MCF 10A (cell line): ENCODE data around the gene TIMP3. TPM values are rescaled to one million over a fixed set of nuclear protein-coding genes. Genes with fewer than 3 reads are reported as not detected.

Experiments
- BruUV-seq: library from RNA; stranded (reverse); fragments of 400-500 nt; replicated peaks from 2 replicates; lab custom pipeline; 2021; lab: Mats Ljungman, UMichigan
- CTCF ChIA-PET: fragments of 300-600 bp; sonication (Branson Sonifier 250); formaldehyde crosslinking; extraction: SDS; loops from one replicate; lab custom pipeline; 2021; ENCODE audit warnings: antibody characterized with exemption, inconsistent platforms; lab: Yijun Ruan, JAX
- POLR2A ChIA-PET: fragments of 300-600, 350-650 bp; sonication (Branson Sonifier 250); formaldehyde crosslinking; extraction: SDS; loops from one replicate; lab custom pipeline; 2020; ENCODE audit warnings: antibody characterized with exemption, inconsistent platforms; lab: Yijun Ruan, JAX
- DNase-seq: peaks from one replicate; pipeline ENCODE4 v3.0.0-alpha.2; 2018; ENCODE audit not compliant: unreplicated experiment
- H3K27ac Mint-ChIP-seq: one replicate; pipeline ENCODE4 v1.8.0; 2022; ENCODE audit warnings: mild to moderate bottlenecking, low read depth, mixed read lengths; ENCODE audit not compliant: unreplicated experiment
- H3K27me3 Mint-ChIP-seq: one replicate; pipeline ENCODE4 v1.8.0; 2022; ENCODE audit warnings: mixed read lengths; ENCODE audit not compliant: insufficient read depth, unreplicated experiment
- H3K36me3 Mint-ChIP-seq: one replicate; pipeline ENCODE4 v1.8.0; 2022; ENCODE audit warnings: mild to moderate bottlenecking, moderate library complexity, mixed read lengths; ENCODE audit not compliant: insufficient read depth, unreplicated experiment
- H3K4me1 Mint-ChIP-seq: one replicate; pipeline ENCODE4 v1.8.0; 2022; ENCODE audit warnings: mixed read lengths; ENCODE audit not compliant: insufficient read depth, unreplicated experiment
- H3K4me3 Mint-ChIP-seq: one replicate; pipeline ENCODE4 v1.8.0; 2022; ENCODE audit warnings: mild to moderate bottlenecking, moderate library complexity, mixed read lengths; ENCODE audit not compliant: unreplicated experiment
- H3K9me3 Mint-ChIP-seq: one replicate; pipeline ENCODE4 v1.8.0; 2022; ENCODE audit warnings: mixed read lengths; ENCODE audit not compliant: unreplicated experiment
- CTCF ChIP-seq: fragments of 200-600 bp; IDR thresholded peaks from one replicate; pipeline ENCODE4 v1.8.0; 2022; ENCODE audit warnings: antibody characterized with exemption, mild to moderate bottlenecking; ENCODE audit not compliant: unreplicated experiment
- intact Hi-C: fragments of 100-400 bp; cut with micrococcal nuclease; formaldehyde crosslinking; loops from 2 replicates; pipeline ENCODE4 v1.14.1; 2022
- total RNA-seq: library from RNA; stranded (reverse); gene quantifications from 2 replicates; pipeline ENCODE4 v1.2.3, GENCODE V29; 2022

Gene TIMP3
- total RNA-seq, 1 experiment from 2014 or later, result 50.6 TPM

DNA sequence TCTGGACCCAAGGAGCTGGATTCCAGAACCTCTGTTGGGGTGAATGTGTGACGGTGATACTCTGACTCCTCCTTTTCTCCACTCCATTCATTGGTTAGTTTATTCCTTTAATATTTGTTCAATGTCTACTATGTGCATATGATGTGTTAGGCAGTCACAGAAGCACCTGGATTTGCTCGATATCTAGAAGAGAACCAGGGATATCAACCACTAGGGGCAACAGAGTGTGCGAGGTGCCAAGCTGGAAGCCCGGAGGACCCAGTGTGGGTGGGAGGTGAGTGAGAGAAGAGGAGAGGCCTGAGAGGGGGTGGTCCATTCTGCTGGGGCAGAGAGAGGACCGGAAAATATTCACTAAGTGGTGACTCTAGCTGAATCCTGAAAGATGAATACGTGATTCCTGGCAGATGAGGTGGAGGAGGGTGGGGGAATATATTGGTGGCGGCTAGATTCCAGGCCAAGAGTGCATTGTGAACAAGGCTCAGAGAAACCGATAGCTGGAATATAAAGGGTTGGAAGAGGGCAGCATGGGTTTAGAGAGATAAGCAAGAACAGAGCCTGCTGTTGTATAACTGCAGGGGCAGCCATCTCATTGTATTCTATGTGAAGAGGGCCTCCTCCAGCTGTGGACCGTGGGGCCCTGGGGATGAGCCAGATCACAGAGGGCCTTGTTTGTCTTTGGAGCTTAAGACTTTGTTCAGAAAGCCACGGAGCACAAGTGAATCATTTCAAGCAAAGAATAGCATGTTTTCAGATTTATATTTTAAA lies 6.9 kb upstream of the TIMP3 start:
- Mint-ChIP-seq H3K27me3 (no peaks in the 10 kb centered on the region), H3K4me3 (no peak overlapping the region), H3K4me1 (no peaks in the 10 kb centered on the region), H3K9me3 (no peaks in the 10 kb centered on the region), H3K36me3 (peaks cover 6% of the 10 kb centered on the region), H3K27ac (no peak overlapping the region)
- ChIA-PET POLR2A (no interaction called here), CTCF (interaction anchor here (0.6 to 11.5 kb wide), 8 partner anchors 16 to 266 kb away, joined by 3 to 205 read pairs (median 6); no protein-coding TSS in a partner anchor)
- no TSS peak for BruUV-seq
- no peak for DNase-seq
- TF ChIP-seq CTCF, result no peak
- intact Hi-C loops, result no loop called here

DNA sequence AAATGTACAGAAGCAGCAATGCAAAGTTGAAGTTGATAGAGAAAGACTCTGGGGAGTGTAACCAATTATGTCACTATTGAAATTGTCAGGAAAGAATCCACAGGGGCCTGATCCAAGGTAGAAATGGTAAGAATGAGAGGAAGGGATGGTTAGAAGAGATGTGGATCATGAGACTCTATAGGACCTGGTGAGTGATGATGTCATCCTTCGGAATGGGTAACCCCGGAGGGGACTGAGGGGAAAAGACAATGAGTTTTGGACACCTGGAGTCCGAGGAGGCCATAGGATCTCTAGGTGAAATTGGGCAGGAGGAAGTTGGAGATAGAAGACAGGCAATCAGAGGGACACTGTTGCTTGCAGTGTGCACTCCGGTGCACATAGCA lies 6.3 kb upstream of the TIMP3 start:
- peaks cover 6% of the 10 kb centered on the region for H3K36me3 Mint-ChIP-seq
- H3K4me3 Mint-ChIP-seq, result no peak overlapping the region
- POLR2A ChIA-PET, result no interaction called here
- no peak for TF ChIP-seq CTCF
- DNase-seq, result no peak
- H3K27me3 Mint-ChIP-seq, result no peaks in the 10 kb centered on the region
- CTCF ChIA-PET, result interaction anchor here (0.7 to 11.5 kb wide), 9 partner anchors 37 to 267 kb away, joined by 3 to 205 read pairs (median 6); no protein-coding TSS in a partner anchor
- BruUV-seq, result no TSS peak
- no peaks in the 10 kb centered on the region for H3K4me1 Mint-ChIP-seq
- intact Hi-C loops, result no loop called here
- H3K27ac Mint-ChIP-seq, result no peak overlapping the region
- no peaks in the 10 kb centered on the region for H3K9me3 Mint-ChIP-seq

GRCh38 chr22:32796865-32797573 lies 4.5 kb upstream of the TIMP3 start:
- H3K27ac Mint-ChIP-seq, result no peak overlapping the region
- peaks cover 6% of the 10 kb centered on the region for H3K36me3 Mint-ChIP-seq
- no TSS peak for BruUV-seq
- DNase-seq, result peak; percentile 55
- no peaks in the 10 kb centered on the region for H3K9me3 Mint-ChIP-seq
- TF ChIP-seq CTCF, result peak; percentile 95
- no peaks in the 10 kb centered on the region for H3K27me3 Mint-ChIP-seq
- POLR2A ChIA-PET, result interaction anchor here (0.6 to 2.6 kb wide), 15 partner anchors 14 to 271 kb away, joined by 3 to 13 read pairs (median 4); no protein-coding TSS in a partner anchor
- H3K4me3 Mint-ChIP-seq, result no peak overlapping the region
- intact Hi-C loops, result loop anchor here (1.0 kb wide), 2 partner anchors 137 to 268 kb away; no protein-coding TSS in a partner anchor
- peaks cover under 1% of the 10 kb centered on the region for H3K4me1 Mint-ChIP-seq
- CTCF ChIA-PET, result interaction anchor here (0.6 to 11.5 kb wide), 73 partner anchors 10 to 430 kb away, joined by 3 to 205 read pairs (median 5); partner anchors contain the start of gene RTCB

DNA sequence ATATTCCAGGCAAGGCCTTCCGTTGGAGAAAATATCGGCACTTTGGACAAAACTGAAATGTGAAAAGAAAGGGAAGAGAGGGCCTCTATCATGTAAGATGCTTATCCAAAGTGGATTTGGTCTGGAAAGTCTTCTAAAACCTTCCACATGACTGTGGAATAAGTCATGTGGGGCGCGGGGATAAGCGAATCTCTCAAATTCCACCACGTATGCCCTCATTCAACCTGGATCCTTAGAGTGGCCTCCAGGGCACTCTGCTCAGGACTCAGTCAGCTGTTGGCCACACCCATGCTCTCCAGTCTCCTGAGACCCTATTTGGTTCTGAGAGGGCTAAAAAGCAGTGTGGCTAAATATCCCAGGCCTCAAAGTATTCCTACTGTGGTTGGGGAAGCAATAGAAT lies 2.0 kb upstream of the TIMP3 start:
- CTCF ChIA-PET, result interaction anchor here (0.6 to 11.5 kb wide), 12 partner anchors 10 to 352 kb away, joined by 3 to 205 read pairs (median 4); no protein-coding TSS in a partner anchor
- H3K4me1 Mint-ChIP-seq, result peaks cover 21% of the 10 kb centered on the region
- no peak overlapping the region for H3K4me3 Mint-ChIP-seq
- no peaks in the 10 kb centered on the region for H3K27me3 Mint-ChIP-seq
- POLR2A ChIA-PET, result interaction anchor here (0.7 to 1.0 kb wide), 2 partner anchors 10 to 16 kb away, joined by 3 read pairs; no protein-coding TSS in a partner anchor
- intact Hi-C loops, result no loop called here
- BruUV-seq, result no TSS peak
- no peak for TF ChIP-seq CTCF
- no peaks in the 10 kb centered on the region for H3K9me3 Mint-ChIP-seq
- H3K27ac Mint-ChIP-seq, result no peak overlapping the region
- DNase-seq, result no peak
- H3K36me3 Mint-ChIP-seq, result no peaks in the 10 kb centered on the region
